Fibroblast of skin of right quadriceps (primary cell): ENCODE results near the gene COX6A2.
"Not testable (repeated sequence)": the region's sequence is repeated elsewhere in the genome, so short reads cannot be mapped to it uniquely, and the experiment has no call there.

Experiments used
- DNase-seq: peaks from one replicate; pipeline ENCODE4 v3.0.0-alpha.2; 2013

Gene COX6A2

GRCh38 chr16:31436221-31437045, 8.3 kb upstream of the COX6A2 start:
- no peak for DNase-seq

- no peak for DNase-seq
Measured at GRCh38 chr16:31435341-31436220, 7.4 kb upstream of the COX6A2 start.

- DNase-seq: no peak
Measured at GRCh38 chr16:31430380-31431052, 2.4 kb upstream of the COX6A2 start.

- no peak for DNase-seq
Measured at GRCh38 chr16:31429796-31430195, 1.6 kb upstream of the COX6A2 start.

GRCh38 chr16:31429314-31429713, 1.2 kb upstream of the COX6A2 start:
- no peak for DNase-seq

GRCh38 chr16:31428638-31429247, 583 bp upstream of the COX6A2 start:
- DNase-seq: no peak

- peak; percentile 35 for DNase-seq
Measured at GRCh38 chr16:31427441-31428278, 500 bp downstream of the COX6A2 start.

- DNase-seq: no peak
Measured at GRCh38 chr16:31423801-31424200, 4.4 kb downstream of the COX6A2 start.

- no peak for DNase-seq
Measured at GRCh38 chr16:31423241-31423640, 4.9 kb downstream of the COX6A2 start.

GRCh38 chr16:31421587-31421986, 6.6 kb downstream of the COX6A2 start:
- DNase-seq: no peak

GRCh38 chr16:31420037-31420436, 8.1 kb downstream of the COX6A2 start:
- DNase-seq: no peak

- no peak for DNase-seq
Measured at GRCh38 chr16:31417916-31418315, 10.2 kb downstream of the COX6A2 start.

- DNase-seq: not testable (repeated sequence)
Measured at GRCh38 chr16:31417036-31417435, 11.1 kb downstream of the COX6A2 start.

- DNase-seq: no peak
Measured at GRCh38 chr16:31416371-31416770, 11.8 kb downstream of the COX6A2 start.

GRCh38 chr16:31414706-31415105, 13.5 kb downstream of the COX6A2 start:
- no peak for DNase-seq

GRCh38 chr16:31413943-31414342, 14.2 kb downstream of the COX6A2 start:
- no peak for DNase-seq

- DNase-seq: no peak
Measured at GRCh38 chr16:31413381-31413780, 14.8 kb downstream of the COX6A2 start.

- DNase-seq: no peak
Measured at GRCh38 chr16:31412750-31413149, 15.4 kb downstream of the COX6A2 start.

- no peak for DNase-seq
Measured at GRCh38 chr16:31411024-31411844, 16.9 kb downstream of the COX6A2 start.

- DNase-seq: no peak
Measured at GRCh38 chr16:31410082-31410481, 18.1 kb downstream of the COX6A2 start.

GRCh38 chr16:31409433-31409832, 18.7 kb downstream of the COX6A2 start:
- DNase-seq: peak; percentile 50
